HG02610 (cell line): ENCODE results near the gene QDPR.
A peak's percentile ranks its signal among the peaks of the same experiment; 100 is the strongest.
"Not testable (repeated sequence)": the region's sequence is repeated elsewhere in the genome, so short reads cannot be mapped to it uniquely, and the experiment has no call there.

Experiments used
- ATAC-seq: cut with Tn5 transposase; IDR thresholded peaks from one replicate; pipeline ENCODE4 v1.9.1; 2021; ENCODE audit warnings: mild to moderate bottlenecking, moderate library complexity; ENCODE audit not compliant: unreplicated experiment

Gene QDPR

DNA sequence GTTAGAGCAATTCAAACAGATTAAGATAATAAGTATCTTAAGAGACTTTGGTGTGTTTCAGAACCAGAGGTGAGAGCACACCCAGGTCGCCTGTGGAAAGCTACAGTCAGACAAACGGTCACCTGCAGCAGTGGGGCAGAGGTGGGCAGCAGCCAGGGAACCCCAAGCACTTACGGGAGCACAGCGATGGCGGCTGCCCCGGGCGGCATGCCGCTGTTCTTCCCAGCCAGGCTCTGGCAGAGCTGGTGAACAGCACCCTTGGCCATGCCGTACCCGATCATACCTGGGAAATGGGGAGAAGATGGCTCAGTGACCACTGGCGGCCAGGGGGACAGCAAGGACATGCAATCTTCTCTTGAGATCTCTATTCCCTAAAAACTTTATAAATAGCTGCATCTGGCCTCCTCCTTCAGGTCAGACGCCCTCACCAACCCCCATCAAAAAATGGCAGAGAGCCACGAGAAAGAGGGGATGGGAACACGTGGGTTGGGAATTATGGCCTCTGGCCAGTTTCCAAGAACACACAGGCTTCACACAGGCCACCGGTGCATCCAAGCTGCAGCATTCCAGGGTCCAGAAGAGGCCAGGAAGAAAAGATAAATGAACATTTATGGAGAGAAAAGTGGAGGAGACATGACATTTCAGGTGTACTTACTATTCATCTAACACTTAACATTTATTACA is 19.7 kb downstream of the QDPR start:
- no peak for ATAC-seq

GRCh38 chr4:17491196-17491595 is 20.7 kb downstream of the QDPR start:
- no peak for ATAC-seq

GRCh38 chr4:17490575-17491059 is 21.3 kb downstream of the QDPR start:
- ATAC-seq, result no peak

DNA sequence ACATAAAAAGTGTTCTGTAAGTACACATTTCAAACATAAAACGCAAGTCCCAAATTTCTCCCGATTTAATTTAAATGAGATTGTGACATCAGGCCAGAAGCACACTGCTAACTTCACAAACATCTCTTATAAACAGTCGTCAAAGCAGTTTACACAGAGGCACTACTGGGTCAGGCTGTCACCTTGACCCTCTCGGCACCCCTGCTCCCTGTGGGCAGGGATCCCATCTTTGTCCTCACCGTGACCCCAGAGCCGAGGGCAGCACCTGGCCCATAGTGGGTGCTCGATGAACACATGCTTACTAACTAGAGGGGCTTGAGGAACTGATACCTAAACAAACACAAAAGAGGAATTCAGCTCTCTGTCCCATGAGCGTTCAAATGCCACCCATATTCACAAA is 22.2 kb downstream of the QDPR start:
- no peak for ATAC-seq

GRCh38 chr4:17489123-17489522 is 22.8 kb downstream of the QDPR start:
- no peak for ATAC-seq

- ATAC-seq, result peak; percentile 42
These were observed 29.2 kb downstream of the QDPR start for GRCh38 chr4:17482716-17483115.

GRCh38 chr4:17480955-17481354 is 30.9 kb downstream of the QDPR start:
- no peak for ATAC-seq

DNA sequence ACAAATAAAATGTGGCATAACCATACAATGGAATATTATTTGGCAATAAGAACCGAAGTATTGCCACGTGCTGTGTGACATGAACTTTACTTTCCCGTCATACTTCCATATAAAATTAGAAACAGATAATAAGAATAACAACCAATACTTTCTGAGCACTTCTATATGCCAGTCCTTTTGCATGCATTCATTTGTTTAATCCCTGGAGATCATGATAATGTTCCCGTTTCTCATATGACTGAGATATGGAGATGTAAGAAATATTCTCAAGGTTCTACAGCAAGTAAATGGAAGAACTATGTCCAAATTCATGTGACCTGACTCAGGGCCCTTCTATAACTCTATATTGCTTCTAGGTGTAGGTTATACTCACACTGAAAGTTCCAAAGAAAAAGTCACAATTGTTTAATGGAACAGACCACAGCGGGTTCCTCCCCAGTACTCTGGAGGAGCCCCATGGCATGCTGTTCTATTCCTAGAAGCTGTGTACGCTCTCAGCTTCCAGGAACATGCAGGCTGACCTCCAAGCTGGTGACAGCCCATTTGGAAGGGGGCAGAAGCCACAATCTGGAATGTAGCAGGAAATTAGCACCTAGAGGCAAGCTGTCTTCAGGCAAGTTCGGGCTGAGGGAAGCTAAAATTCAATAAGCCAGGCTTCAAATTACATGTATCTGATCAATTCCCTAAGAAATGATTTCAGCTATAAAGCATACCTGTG is 31.5 kb downstream of the QDPR start:
- ATAC-seq, result no peak

DNA sequence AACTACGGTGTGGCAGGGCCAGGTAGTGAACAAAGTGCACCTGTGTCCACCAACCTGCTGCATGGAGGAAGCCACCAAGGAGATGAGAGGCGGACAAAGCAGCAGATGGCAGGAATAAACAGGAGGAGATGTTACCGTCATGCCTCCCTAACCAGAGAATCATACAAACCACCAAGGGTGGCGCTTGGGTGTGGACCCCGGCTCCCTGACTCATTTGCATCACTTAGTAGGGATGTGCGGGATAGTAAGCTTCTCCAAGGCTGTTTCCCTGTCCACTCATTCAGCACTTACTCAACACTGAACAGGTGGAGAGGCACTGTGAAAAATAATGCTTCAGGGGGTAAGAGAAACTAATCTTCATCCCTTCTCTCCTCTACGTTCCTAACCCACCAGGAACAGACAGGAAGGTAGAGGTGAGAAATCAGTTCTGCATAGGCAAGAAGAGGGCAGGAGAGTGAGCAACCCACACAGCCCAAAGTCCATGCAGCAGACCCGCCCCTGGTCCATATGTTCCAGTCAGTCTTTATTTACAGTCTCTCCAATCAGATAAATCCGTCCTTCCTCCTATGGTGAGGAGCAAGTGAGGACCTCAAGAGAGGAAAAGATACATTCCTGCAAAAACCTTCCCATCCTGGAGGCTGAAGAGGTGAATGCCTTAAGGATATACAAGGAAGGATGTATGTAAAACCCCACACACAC is 34.0 kb downstream of the QDPR start:
- ATAC-seq, result no peak

- no peak for ATAC-seq
These were observed 35.0 kb downstream of the QDPR start for GRCh38 chr4:17476853-17477252.

GRCh38 chr4:17475481-17475880 is 36.4 kb downstream of the QDPR start:
- ATAC-seq, result no peak

DNA sequence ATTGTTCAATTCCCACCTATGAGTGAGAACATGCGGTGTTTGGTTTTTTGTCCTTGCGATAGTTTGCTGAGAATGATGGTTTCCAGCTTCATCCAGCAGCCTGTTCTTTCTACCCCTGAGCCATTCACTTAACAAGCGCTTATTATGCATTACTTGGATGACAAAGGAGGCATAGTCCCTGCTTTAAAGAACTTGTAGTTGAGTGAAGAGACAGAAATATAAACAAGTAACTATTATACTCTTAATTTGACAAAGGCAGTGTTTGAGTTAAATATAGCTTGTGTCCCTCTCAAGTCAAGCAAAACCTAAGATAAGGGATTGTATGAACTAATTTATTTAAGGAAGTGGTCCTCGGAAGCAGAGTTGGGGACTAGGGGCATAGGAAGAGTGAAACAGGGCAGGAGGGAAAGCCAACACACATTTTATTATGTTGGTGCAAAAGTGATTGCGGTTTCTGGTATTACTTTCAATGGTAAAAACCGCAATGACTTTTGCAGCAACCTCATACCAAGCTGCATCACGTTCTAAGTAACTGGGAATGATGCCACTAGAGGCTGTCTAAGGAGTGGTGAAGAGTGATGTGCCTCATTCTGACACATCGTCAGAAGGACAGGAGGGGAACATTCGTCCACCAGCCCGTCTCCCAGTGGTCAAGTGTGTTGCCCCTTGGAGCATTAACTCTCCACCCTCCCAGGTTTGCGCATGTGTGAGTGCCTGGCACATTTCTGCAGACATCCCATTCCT is 41.8 kb downstream of the QDPR start:
- ATAC-seq, result no peak

DNA sequence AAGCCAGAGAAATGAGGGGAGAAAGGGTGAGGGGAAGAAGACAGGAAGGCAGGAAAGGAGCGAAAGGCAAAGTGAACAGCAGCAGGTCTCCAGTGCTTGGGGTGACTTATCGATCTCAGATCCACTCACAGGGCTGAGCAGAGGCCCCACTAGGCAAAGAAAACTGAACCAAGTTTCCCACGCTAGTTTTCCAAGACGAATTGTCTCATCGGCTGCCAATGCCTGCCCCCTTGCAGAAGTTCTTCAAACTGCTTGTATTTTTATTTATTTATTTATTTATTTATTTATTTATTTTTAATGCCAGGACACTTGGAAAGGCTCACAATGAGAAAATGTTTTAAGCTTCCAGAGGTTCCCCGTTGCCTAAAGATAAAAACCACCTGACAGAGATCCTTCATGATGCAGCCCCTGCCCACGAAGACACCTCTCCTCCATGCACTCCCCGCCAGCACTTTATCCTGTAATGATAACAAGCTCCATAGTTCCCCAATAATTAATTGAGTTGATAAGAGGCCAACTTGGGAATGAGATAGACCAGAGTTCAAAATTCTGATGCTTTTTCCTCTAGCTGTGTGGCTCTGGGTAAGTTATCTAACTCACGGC is 43.2 kb downstream of the QDPR start:
- ATAC-seq, result no peak

DNA sequence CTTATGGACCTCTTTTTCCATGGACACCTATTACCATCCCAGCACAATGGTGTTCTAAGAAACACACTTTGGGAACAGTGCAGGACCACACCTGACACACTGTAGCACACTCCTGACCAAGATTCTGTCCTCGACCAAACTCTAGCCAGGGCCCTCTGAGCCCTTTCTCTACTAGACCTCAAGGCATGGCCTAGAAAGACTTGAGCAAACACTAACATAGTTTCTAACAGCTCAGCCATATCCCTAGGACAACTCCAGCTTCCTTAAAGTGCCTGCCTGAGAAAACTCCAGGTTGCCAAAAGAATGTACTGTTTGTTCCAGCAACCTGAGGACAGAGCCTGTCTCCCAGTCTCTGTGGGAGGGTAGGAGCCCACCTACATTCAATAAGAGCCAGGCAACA is 48.3 kb downstream of the QDPR start:
- ATAC-seq, result no peak

GRCh38 chr4:17450269-17450804 is 61.6 kb downstream of the QDPR start:
- no peak for ATAC-seq

GRCh38 chr4:17448689-17449088 is 63.2 kb downstream of the QDPR start:
- ATAC-seq, result no peak

DNA sequence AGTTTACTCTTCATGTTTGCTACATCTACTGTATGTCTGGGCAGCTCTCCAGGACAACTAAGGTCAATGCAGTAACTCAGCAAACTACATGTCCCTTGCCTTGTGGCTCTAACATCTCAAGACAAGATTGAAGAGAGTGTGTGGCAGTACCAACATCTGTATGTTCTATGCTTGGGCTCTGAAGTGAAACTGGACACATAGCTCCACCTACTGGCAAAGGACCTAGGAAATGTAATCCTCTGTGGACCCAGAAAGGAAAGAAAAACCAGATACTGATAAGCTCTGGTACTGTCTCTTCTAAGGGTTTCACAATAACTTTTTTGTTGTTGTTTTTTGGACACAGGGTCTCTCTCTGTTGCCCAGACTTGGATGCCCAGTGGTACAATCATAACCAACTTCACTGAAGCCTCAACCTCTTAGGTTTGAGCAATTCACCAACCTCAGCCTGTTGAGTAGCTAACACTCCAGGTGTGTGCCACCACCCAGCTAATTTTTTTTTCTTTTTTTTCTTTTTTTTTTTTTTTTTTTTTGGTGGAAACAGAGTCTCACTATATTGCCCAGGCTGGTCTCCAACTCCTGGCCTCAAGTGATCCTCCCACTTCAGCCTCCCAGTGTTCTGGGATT is 64.1 kb downstream of the QDPR start:
- ATAC-seq, result peak; percentile 95

GRCh38 chr4:17447056-17447455 is 64.8 kb downstream of the QDPR start:
- no peak for ATAC-seq

- not testable (repeated sequence) for ATAC-seq
These were observed 69.4 kb downstream of the QDPR start for GRCh38 chr4:17442477-17442876.

- no peak for ATAC-seq
These were observed 74.5 kb downstream of the QDPR start for GRCh38 chr4:17437396-17437795.
